ENCODE measurements around the gene CDH23. TPM values are rescaled to one million over a fixed set of nuclear protein-coding genes. Genes with fewer than 3 reads are reported as not detected.
A peak's percentile ranks its signal among the peaks of the same experiment; 100 is the strongest.

CDH23 gene
- total and polyA plus RNA-seq, 2 experiments from 2014 or later = 0.08 TPM; not detected in 1

DNA sequence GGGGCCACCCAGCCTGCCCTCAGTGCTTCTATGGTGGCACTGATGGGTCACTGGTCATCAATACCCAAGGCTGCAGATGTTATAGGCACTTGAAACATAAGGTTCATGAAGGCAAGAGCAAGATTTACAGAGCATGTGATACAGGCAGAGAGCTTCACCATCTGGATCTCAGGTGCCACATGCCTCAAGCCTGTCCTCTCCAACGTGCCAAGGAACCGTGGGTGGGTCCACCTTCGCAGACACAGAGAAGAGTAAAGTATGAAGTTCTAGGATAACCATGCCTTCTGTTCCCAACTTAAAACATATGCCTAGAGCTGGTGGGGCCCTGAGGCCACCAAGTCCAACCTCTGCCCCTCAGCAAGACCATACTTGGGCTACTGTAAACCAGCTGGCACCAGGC is 26.7 kb upstream of the CDH23 start:
- Histone ChIP-seq H4K20me1 (ENCODE audit: insufficient read depth) (no peaks in the 10 kb centered on the region), H3K79me2 (ENCODE audit: insufficient read depth) (no peaks in the 10 kb centered on the region), H3K36me3 (ENCODE audit: low read depth) (no peaks in the 10 kb centered on the region), H3K4me2 (ENCODE audit: unreplicated experiment) (no peak overlapping the region), H3K9me3 (ENCODE audit: low read depth) (no peaks in the 10 kb centered on the region), H3K27me3 (replicated peaks; ENCODE audit: insufficient read depth) (no peaks in the 10 kb centered on the region), H3F3A (ENCODE audit: insufficient read depth) (peaks cover 8% of the 10 kb centered on the region; the same call in 1 of the 2 replicates), H2AFZ (no peak overlapping the region), H3K4me3 (no peak overlapping the region), H3K27ac (no peak overlapping the region), H3K9ac (no peak overlapping the region), H3K9me2 (ENCODE audit: insufficient read depth) (no peaks in the 10 kb centered on the region), H3K4me1 (ENCODE audit: insufficient read depth) (peaks cover 12% of the 10 kb centered on the region)
- TF ChIP-seq EZH2 (IDR thresholded peaks at IDR 0.05; ENCODE audit: insufficient read depth, poor library complexity, severe bottlenecking) (no peak), EZH2phosphoT487 (IDR thresholded peaks at IDR 0.05; ENCODE audit: insufficient read depth, low read depth) (no peak)
- WGBS, 2 experiments (ENCODE audit: low coverage in 1 of 2, low lambda C conversion rate in 2 of 2, missing lambda C conversion rate in 2 of 2) = 49 to 63% methylated on average over 3 of the region's 3 CpGs
- DNase-seq = no peak
- in situ Hi-C loops (cut with MboI) = no loop called here

- no peak overlapping the region for H2AFZ ChIP-seq
- H3K79me2 ChIP-seq (ENCODE audit: insufficient read depth) = no peaks in the 10 kb centered on the region
These were observed 25.0 kb upstream of the CDH23 start for GRCh38 chr10:71371750-71372166.

GRCh38 chr10:71372882-71373495 is 23.7 kb upstream of the CDH23 start:
- WGBS, 2 experiments (ENCODE audit: low coverage in 1 of 2, low lambda C conversion rate in 2 of 2, missing lambda C conversion rate in 2 of 2) = 50 to 56% methylated on average over 9 to 10 of the region's 10 CpGs
- Histone ChIP-seq H3K36me3 (ENCODE audit: low read depth) (no peaks in the 10 kb centered on the region), H3K4me1 (ENCODE audit: insufficient read depth) (peaks cover 11% of the 10 kb centered on the region), H3K27ac (no peak overlapping the region), H3K27me3 (replicated peaks; ENCODE audit: insufficient read depth) (no peaks in the 10 kb centered on the region), H3K79me2 (ENCODE audit: insufficient read depth) (no peaks in the 10 kb centered on the region), H3K4me3 (no peak overlapping the region), H4K20me1 (ENCODE audit: insufficient read depth) (no peaks in the 10 kb centered on the region), H3K9me3 (ENCODE audit: low read depth) (no peaks in the 10 kb centered on the region), H2AFZ (no peak overlapping the region), H3K9ac (no peak overlapping the region), H3F3A (ENCODE audit: insufficient read depth) (no peaks in the 10 kb centered on the region), H3K9me2 (ENCODE audit: insufficient read depth) (no peaks in the 10 kb centered on the region), H3K4me2 (ENCODE audit: unreplicated experiment) (no peak overlapping the region)
- in situ Hi-C loops (cut with MboI) = no loop called here
- TF ChIP-seq EZH2 (IDR thresholded peaks at IDR 0.05; ENCODE audit: insufficient read depth, poor library complexity, severe bottlenecking) (no peak), EZH2phosphoT487 (IDR thresholded peaks at IDR 0.05; ENCODE audit: insufficient read depth, low read depth) (no peak)
- DNase-seq = peak; percentile 40

More at GRCh38 chr10:71371750-71372166, 25.0 kb upstream of the CDH23 start:
- DNase-seq = no peak
- H3K36me3 ChIP-seq (ENCODE audit: low read depth) = no peaks in the 10 kb centered on the region
- in situ Hi-C loops (cut with MboI) = no loop called here
- H4K20me1 ChIP-seq (ENCODE audit: insufficient read depth) = no peaks in the 10 kb centered on the region
- H3F3A ChIP-seq (ENCODE audit: insufficient read depth) = no peaks in the 10 kb centered on the region
- no peak overlapping the region for H3K4me3 ChIP-seq
- H3K9me2 ChIP-seq (ENCODE audit: insufficient read depth) = no peaks in the 10 kb centered on the region
- WGBS, 2 experiments (ENCODE audit: low coverage in 1 of 2, low lambda C conversion rate in 2 of 2, missing lambda C conversion rate in 2 of 2) = 60 to 67% methylated on average over 6 of the region's 6 CpGs
- no peak overlapping the region for H3K9ac ChIP-seq
- H3K9me3 ChIP-seq (ENCODE audit: low read depth) = no peaks in the 10 kb centered on the region
- H3K4me2 ChIP-seq (ENCODE audit: unreplicated experiment) = no peak overlapping the region
- no peaks in the 10 kb centered on the region for H3K27me3 ChIP-seq (replicated peaks; ENCODE audit: insufficient read depth)
- peaks cover 14% of the 10 kb centered on the region for H3K4me1 ChIP-seq (ENCODE audit: insufficient read depth)
- TF ChIP-seq EZH2 (IDR thresholded peaks at IDR 0.05; ENCODE audit: insufficient read depth, poor library complexity, severe bottlenecking) (no peak), EZH2phosphoT487 (IDR thresholded peaks at IDR 0.05; ENCODE audit: insufficient read depth, low read depth) (no peak)
- H3K27ac ChIP-seq = no peak overlapping the region

DNA sequence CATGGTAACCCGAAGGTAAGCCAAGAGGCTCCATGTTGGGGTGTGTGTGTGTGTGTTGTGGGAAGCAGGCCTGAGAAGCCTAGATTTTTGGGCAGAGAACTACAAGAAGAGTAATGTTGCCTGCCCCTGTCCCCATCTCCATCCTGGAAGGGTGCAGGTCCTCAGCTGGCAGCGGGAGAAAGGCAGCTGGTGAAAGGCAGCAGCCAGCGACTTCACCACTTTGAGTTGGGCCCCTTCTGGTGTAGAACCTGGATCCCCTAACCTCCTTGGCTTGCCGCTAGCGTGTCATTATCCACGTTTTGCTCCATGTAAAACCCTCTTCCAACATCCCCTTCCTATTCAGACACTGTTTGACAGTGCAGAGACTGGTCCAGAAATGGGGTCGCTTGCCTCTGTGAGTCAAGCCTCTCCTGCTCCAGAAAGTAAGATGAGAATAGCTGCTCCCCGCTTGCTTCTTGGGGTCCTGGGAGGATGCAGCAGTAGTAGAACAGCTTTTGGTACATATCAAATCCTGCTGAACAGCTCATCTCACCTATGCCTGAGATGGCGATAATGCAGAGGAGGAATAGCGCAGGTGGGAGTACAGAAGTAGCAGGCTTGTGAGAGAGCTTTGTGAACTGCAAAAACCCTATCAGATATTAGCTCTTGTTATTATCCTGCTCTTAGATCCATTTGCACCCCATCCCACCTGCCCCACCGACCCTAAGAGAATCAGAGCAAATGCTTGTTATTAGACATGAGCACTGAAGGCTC is 22.1 kb upstream of the CDH23 start:
- in situ Hi-C loops (cut with MboI) = no loop called here
- H4K20me1 ChIP-seq (ENCODE audit: insufficient read depth) = no peaks in the 10 kb centered on the region

More for the DNA sequence above, 22.1 kb upstream of the CDH23 start:
- no peak for TF ChIP-seq EZH2 (IDR thresholded peaks at IDR 0.05; ENCODE audit: insufficient read depth, poor library complexity, severe bottlenecking)
- TF ChIP-seq EZH2phosphoT487 (IDR thresholded peaks at IDR 0.05; ENCODE audit: insufficient read depth, low read depth) = no peak
- H3K4me2 ChIP-seq (ENCODE audit: unreplicated experiment) = no peak overlapping the region
- WGBS, 2 experiments (ENCODE audit: low coverage in 1 of 2, low lambda C conversion rate in 2 of 2, missing lambda C conversion rate in 2 of 2) = 65 to 70% methylated on average over 11 of the region's 11 CpGs
- H3K4me3 ChIP-seq = no peak overlapping the region
- no peak overlapping the region for H3K27ac ChIP-seq
- H3K27me3 ChIP-seq (replicated peaks; ENCODE audit: insufficient read depth) = no peaks in the 10 kb centered on the region
- peaks cover 13% of the 10 kb centered on the region for H3K4me1 ChIP-seq (ENCODE audit: insufficient read depth)
- H2AFZ ChIP-seq = no peak overlapping the region
- no peak overlapping the region for H3K9ac ChIP-seq
- no peaks in the 10 kb centered on the region for H3F3A ChIP-seq (ENCODE audit: insufficient read depth)
- no peaks in the 10 kb centered on the region for H3K9me2 ChIP-seq (ENCODE audit: insufficient read depth)
- no peak for DNase-seq
- no peaks in the 10 kb centered on the region for H3K79me2 ChIP-seq (ENCODE audit: insufficient read depth)
- H3K36me3 ChIP-seq (ENCODE audit: low read depth) = no peaks in the 10 kb centered on the region
- no peaks in the 10 kb centered on the region for H3K9me3 ChIP-seq (ENCODE audit: low read depth)

Measured in GM23248 (cell line).